ENCODE measurements around the gene TENT4A. TPM values are rescaled to one million over a fixed set of nuclear protein-coding genes. Genes with fewer than 3 reads are reported as not detected.

The TENT4A gene
- total and polyA plus RNA-seq, 2 of the 4 experiments (the other 2 are of a cell fraction): 5.9 to 17.2 TPM

DNA sequence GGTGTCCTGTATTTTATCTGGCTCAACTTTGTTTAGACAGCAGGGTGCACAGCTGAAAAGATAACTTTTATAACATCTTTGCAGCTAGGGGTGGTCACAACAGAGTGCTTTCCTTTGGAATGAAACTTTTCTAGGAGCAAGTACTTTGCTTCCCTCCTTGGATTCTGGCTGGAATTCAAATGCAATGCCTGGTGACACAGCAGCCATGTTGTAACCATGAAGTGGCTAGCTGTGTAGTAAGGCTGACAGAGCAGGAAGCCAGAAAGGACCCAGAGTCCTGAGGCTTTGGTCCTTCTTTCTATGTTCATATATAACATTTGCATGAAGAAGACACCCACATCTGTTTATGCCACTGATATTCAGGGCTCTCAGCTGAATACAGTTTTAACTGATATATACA is 48.1 kb downstream of the TENT4A start:
- H3K18ac ChIP-seq (ENCODE audit: low read depth, low read length): no peak overlapping the region
- peaks cover 14% of the 10 kb centered on the region for H3K36me3 ChIP-seq (ENCODE audit: control insufficient read depth, insufficient read depth, low read length)
- H3K4ac ChIP-seq (ENCODE audit: low read depth, low read length): no peak overlapping the region
- H3K4me1 ChIP-seq (ENCODE audit: control insufficient read depth, insufficient read depth, low read length): no peaks in the 10 kb centered on the region
- no peak overlapping the region for H2BK120ac ChIP-seq (ENCODE audit: low read depth, low read length)
- intact Hi-C loops (cut with micrococcal nuclease) (no loop called here), in situ Hi-C loops (cut with MboI; ENCODE audit: low sequenced_read_pairs) (no loop called here), dilution Hi-C loops (cut with HindIII; ENCODE audit: low sequenced_read_pairs, unreplicated experiment) (no loop called here)
- no peak overlapping the region for H2AK9ac ChIP-seq (replicated peaks; ENCODE audit: low read depth, low read length, poor library complexity)
- no peak overlapping the region for H3K56ac ChIP-seq (ENCODE audit: extremely low read depth, insufficient read depth, low read length)
- DNase-seq (no peak), ATAC-seq (ENCODE audit: low read depth) (no peak)
- H3K79me1 ChIP-seq (ENCODE audit: low read depth in 1 of 2, low read length in 2 of 2): no peaks in the 10 kb centered on the region; a peak in 1 of 4 replicates
- peaks cover 5% of the 10 kb centered on the region; the same call in 1 of the 2 replicates for H3K9me1 ChIP-seq (ENCODE audit: insufficient read depth, low read length)
- H3K9ac ChIP-seq (ENCODE audit: low read depth, low read length): no peak overlapping the region
- no peak overlapping the region for H2AFZ ChIP-seq (replicated peaks; ENCODE audit: low read length, poor library complexity)
- H3K14ac ChIP-seq (replicated peaks; ENCODE audit: low read depth, low read length): no peak overlapping the region
- H3K4me2 ChIP-seq (ENCODE audit: low read depth, low read length): no peak overlapping the region
- no peak overlapping the region for H3K27ac ChIP-seq (ENCODE audit: insufficient read depth, low read length)
- H3K4me3 ChIP-seq (ENCODE audit: insufficient read depth, low read depth, low read length): no peak overlapping the region
- CTCF ChIA-PET: no interaction called here
- no peak overlapping the region for H2AK5ac ChIP-seq (ENCODE audit: low read depth, low read length)
- no peaks in the 10 kb centered on the region for H3K27me3 ChIP-seq (ENCODE audit: control insufficient read depth, insufficient read depth, low read length)
- no peak overlapping the region for H4K8ac ChIP-seq (ENCODE audit: low read depth in 2 of 2, low read length in 2 of 2)
- H2BK15ac ChIP-seq (ENCODE audit: low read depth, low read length): no peak overlapping the region
- no peak overlapping the region for H2BK20ac ChIP-seq (ENCODE audit: low read depth, low read length)
- BruUV-seq (replicated peaks): no TSS peak
- no peaks in the 10 kb centered on the region for H3K9me3 ChIP-seq (ENCODE audit: control insufficient read depth, insufficient read depth, low read length)
- no peak overlapping the region for H2BK5ac ChIP-seq (ENCODE audit: low read depth, low read length, poor library complexity, severe bottlenecking)
- no peak overlapping the region for H4K91ac ChIP-seq (ENCODE audit: insufficient read depth, low read depth, low read length)
- H4K5ac ChIP-seq (ENCODE audit: low read depth, low read length): no peak overlapping the region
- H3K23ac ChIP-seq (ENCODE audit: low read depth, low read length): no peak overlapping the region
- TF ChIP-seq ELK1 (IDR thresholded peaks at IDR 0.05; ENCODE audit: borderline replicate concordance, low read depth, low read length) (no peak), CEBPB (IDR thresholded peaks at IDR 0.05; ENCODE audit: low read depth, low read length) (no peak), NFE2L2 (IDR thresholded peaks at IDR 0.05; ENCODE audit: low read depth, low read length) (no peak), RCOR1 (IDR thresholded peaks at IDR 0.05; ENCODE audit: insufficient replicate concordance, low read length) (no peak), MAFK (IDR thresholded peaks at IDR 0.05; ENCODE audit: low read depth, low read length) (no peak), MAZ (IDR thresholded peaks at IDR 0.05; ENCODE audit: borderline replicate concordance, low read depth, low read length) (no peak), POLR2A (IDR thresholded peaks at IDR 0.05; ENCODE audit: low read depth, low read length) (no peak), RFX5 (IDR thresholded peaks at IDR 0.05; ENCODE audit: low read depth, low read length) (no peak), USF2 (IDR thresholded peaks at IDR 0.05; ENCODE audit: low read depth, low read length) (no peak)
- TF ChIP-seq, protein P1, sequence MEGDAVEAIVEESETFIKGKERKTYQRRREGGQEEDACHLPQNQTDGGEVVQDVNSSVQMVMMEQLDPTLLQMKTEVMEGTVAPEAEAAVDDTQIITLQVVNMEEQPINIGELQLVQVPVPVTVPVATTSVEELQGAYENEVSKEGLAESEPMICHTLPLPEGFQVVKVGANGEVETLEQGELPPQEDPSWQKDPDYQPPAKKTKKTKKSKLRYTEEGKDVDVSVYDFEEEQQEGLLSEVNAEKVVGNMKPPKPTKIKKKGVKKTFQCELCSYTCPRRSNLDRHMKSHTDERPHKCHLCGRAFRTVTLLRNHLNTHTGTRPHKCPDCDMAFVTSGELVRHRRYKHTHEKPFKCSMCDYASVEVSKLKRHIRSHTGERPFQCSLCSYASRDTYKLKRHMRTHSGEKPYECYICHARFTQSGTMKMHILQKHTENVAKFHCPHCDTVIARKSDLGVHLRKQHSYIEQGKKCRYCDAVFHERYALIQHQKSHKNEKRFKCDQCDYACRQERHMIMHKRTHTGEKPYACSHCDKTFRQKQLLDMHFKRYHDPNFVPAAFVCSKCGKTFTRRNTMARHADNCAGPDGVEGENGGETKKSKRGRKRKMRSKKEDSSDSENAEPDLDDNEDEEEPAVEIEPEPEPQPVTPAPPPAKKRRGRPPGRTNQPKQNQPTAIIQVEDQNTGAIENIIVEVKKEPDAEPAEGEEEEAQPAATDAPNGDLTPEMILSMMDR (conservative IDR thresholded peaks at IDR 0.05; ENCODE audit: low read depth, low read length): no peak
- H4K20me1 ChIP-seq (ENCODE audit: insufficient read depth, low read length): peaks cover 5% of the 10 kb centered on the region; the same call in 1 of the 2 replicates
- POLR2A ChIA-PET (ENCODE audit: unreplicated experiment): no interaction called here
